Measurements from ENCODE around the gene RAD51B. TPM values are rescaled to one million over a fixed set of nuclear protein-coding genes. Genes with fewer than 3 reads are reported as not detected.

The RAD51B gene
- total and polyA plus RNA-seq, 2 donors (not counting 1 experiment from before 2014, with no cell fraction given) = 4.6 to 16.3 TPM

- no peak overlapping the region for H3K27ac ChIP-seq (ENCODE audit: insufficient read depth, low read length)
- no peak overlapping the region for H3K4me2 ChIP-seq (ENCODE audit: extremely low read depth, insufficient read depth, low read length)
- TF ChIP-seq CTCF (conservative IDR thresholded peaks at IDR 0.05 in 1 of 2, IDR thresholded peaks at IDR 0.05 in 1 of 2; ENCODE audit: low read depth in 1 of 2, low read length in 2 of 2) = no peak
- TF ChIP-seq EZH2 (IDR thresholded peaks at IDR 0.05; ENCODE audit: low read length, missing control alignments) = no peak
- no peaks in the 10 kb centered on the region for H3K36me3 ChIP-seq (ENCODE audit: control insufficient read depth, insufficient read depth, low read length)
- no peak overlapping the region for H3K4me3 ChIP-seq (replicated peaks in 1 of 4; ENCODE audit: control extremely low read depth in 1 of 4, insufficient read depth in 1 of 4, low read depth in 3 of 4, low read length in 4 of 4)
- H3K9ac ChIP-seq (ENCODE audit: insufficient read depth, low read length) = no peak overlapping the region
- H3K79me2 ChIP-seq (ENCODE audit: control insufficient read depth, insufficient read depth, low read length) = no peaks in the 10 kb centered on the region
- no peaks in the 10 kb centered on the region for H3K9me3 ChIP-seq (ENCODE audit: control insufficient read depth, insufficient read depth, low read depth, low read length)
- H3K4me1 ChIP-seq (ENCODE audit: control insufficient read depth, extremely low read depth, insufficient read depth, low read length) = no peaks in the 10 kb centered on the region
- H4K20me1 ChIP-seq (ENCODE audit: control insufficient read depth, extremely low read depth, insufficient read depth, low read length) = no peaks in the 10 kb centered on the region
- H3K27me3 ChIP-seq (ENCODE audit: control insufficient read depth, insufficient read depth, low read length) = no peaks in the 10 kb centered on the region
- no peak overlapping the region for H2AFZ ChIP-seq (ENCODE audit: low read length)
- no peak for DNase-seq (ENCODE audit: low read depth in 2 of 2)
Measured at GRCh38 chr14:68713782-68714181, 894.2 kb downstream of the RAD51B start.

GRCh38 chr14:68714991-68715924, 895.7 kb downstream of the RAD51B start:
- Histone ChIP-seq H3K9me3 (ENCODE audit: control insufficient read depth, insufficient read depth, low read depth, low read length) (no peaks in the 10 kb centered on the region), H3K4me3 (replicated peaks in 1 of 4; ENCODE audit: control extremely low read depth in 1 of 4, insufficient read depth in 1 of 4, low read depth in 3 of 4, low read length in 4 of 4) (no peak overlapping the region), H3K4me2 (ENCODE audit: extremely low read depth, insufficient read depth, low read length) (no peak overlapping the region), H3K27me3 (ENCODE audit: control insufficient read depth, insufficient read depth, low read length) (no peaks in the 10 kb centered on the region), H3K27ac (ENCODE audit: insufficient read depth, low read length) (no peak overlapping the region), H3K9ac (ENCODE audit: insufficient read depth, low read length) (no peak overlapping the region), H4K20me1 (ENCODE audit: control insufficient read depth, extremely low read depth, insufficient read depth, low read length) (no peaks in the 10 kb centered on the region), H3K36me3 (ENCODE audit: control insufficient read depth, insufficient read depth, low read length) (no peaks in the 10 kb centered on the region), H2AFZ (ENCODE audit: low read length) (no peak overlapping the region), H3K4me1 (ENCODE audit: control insufficient read depth, extremely low read depth, insufficient read depth, low read length) (no peaks in the 10 kb centered on the region), H3K79me2 (ENCODE audit: control insufficient read depth, insufficient read depth, low read length) (no peaks in the 10 kb centered on the region)
- peak in 1 of 2 donors; percentile 65 for DNase-seq (ENCODE audit: low read depth in 2 of 2)
- TF ChIP-seq CTCF (conservative IDR thresholded peaks at IDR 0.05 in 1 of 2, IDR thresholded peaks at IDR 0.05 in 1 of 2; ENCODE audit: low read depth in 1 of 2, low read length in 2 of 2) (no peak), EZH2 (IDR thresholded peaks at IDR 0.05; ENCODE audit: low read length, missing control alignments) (no peak)

GRCh38 chr14:68716698-68717097, 897.1 kb downstream of the RAD51B start:
- Histone ChIP-seq H3K9me3 (ENCODE audit: control insufficient read depth, insufficient read depth, low read depth, low read length) (no peaks in the 10 kb centered on the region), H3K4me1 (ENCODE audit: control insufficient read depth, extremely low read depth, insufficient read depth, low read length) (no peaks in the 10 kb centered on the region), H4K20me1 (ENCODE audit: control insufficient read depth, extremely low read depth, insufficient read depth, low read length) (no peaks in the 10 kb centered on the region), H2AFZ (ENCODE audit: low read length) (no peak overlapping the region), H3K27ac (ENCODE audit: insufficient read depth, low read length) (no peak overlapping the region), H3K4me3 (replicated peaks in 1 of 4; ENCODE audit: control extremely low read depth in 1 of 4, insufficient read depth in 1 of 4, low read depth in 3 of 4, low read length in 4 of 4) (no peak overlapping the region), H3K4me2 (ENCODE audit: extremely low read depth, insufficient read depth, low read length) (no peak overlapping the region), H3K27me3 (ENCODE audit: control insufficient read depth, insufficient read depth, low read length) (no peaks in the 10 kb centered on the region), H3K36me3 (ENCODE audit: control insufficient read depth, insufficient read depth, low read length) (no peaks in the 10 kb centered on the region), H3K9ac (ENCODE audit: insufficient read depth, low read length) (no peak overlapping the region), H3K79me2 (ENCODE audit: control insufficient read depth, insufficient read depth, low read length) (no peaks in the 10 kb centered on the region)
- no peak for DNase-seq (ENCODE audit: low read depth in 2 of 2)
- TF ChIP-seq EZH2 (IDR thresholded peaks at IDR 0.05; ENCODE audit: low read length, missing control alignments) (no peak), CTCF (conservative IDR thresholded peaks at IDR 0.05 in 1 of 2, IDR thresholded peaks at IDR 0.05 in 1 of 2; ENCODE audit: low read depth in 1 of 2, low read length in 2 of 2) (no peak)
